ENCODE results near the gene ANKRD11.

The ANKRD11 gene

GRCh38 chr16:89237733-89238132 is 252.6 kb downstream of the ANKRD11 start:
- H3K4me3 ChIP-seq (ENCODE audit: low read depth, low read length), result no peak overlapping the region
- no peak for TF ChIP-seq CTCF (IDR thresholded peaks at IDR 0.05; ENCODE audit: borderline replicate concordance, insufficient read depth, low read depth, low read length)

GRCh38 chr16:89233678-89234490 is 256.5 kb downstream of the ANKRD11 start:
- no peak overlapping the region for H3K4me3 ChIP-seq (ENCODE audit: low read depth, low read length)
- no peak for TF ChIP-seq CTCF (IDR thresholded peaks at IDR 0.05; ENCODE audit: borderline replicate concordance, insufficient read depth, low read depth, low read length)

GRCh38 chr16:89232107-89232506 is 258.3 kb downstream of the ANKRD11 start:
- no peak overlapping the region for H3K4me3 ChIP-seq (ENCODE audit: low read depth, low read length)
- no peak for TF ChIP-seq CTCF (IDR thresholded peaks at IDR 0.05; ENCODE audit: borderline replicate concordance, insufficient read depth, low read depth, low read length)

- no peak overlapping the region for H3K4me3 ChIP-seq (ENCODE audit: low read depth, low read length)
- TF ChIP-seq CTCF (IDR thresholded peaks at IDR 0.05; ENCODE audit: borderline replicate concordance, insufficient read depth, low read depth, low read length), result no peak
Observed at GRCh38 chr16:89230255-89230654, 260.1 kb downstream of the ANKRD11 start.

- H3K4me3 ChIP-seq (ENCODE audit: low read depth, low read length), result no peak overlapping the region
- no peak for TF ChIP-seq CTCF (IDR thresholded peaks at IDR 0.05; ENCODE audit: borderline replicate concordance, insufficient read depth, low read depth, low read length)
Observed at GRCh38 chr16:89224665-89225064, 265.7 kb downstream of the ANKRD11 start.

- H3K4me3 ChIP-seq (ENCODE audit: low read depth, low read length), result no peak overlapping the region
- no peak for TF ChIP-seq CTCF (IDR thresholded peaks at IDR 0.05; ENCODE audit: borderline replicate concordance, insufficient read depth, low read depth, low read length)
Observed at GRCh38 chr16:89222931-89223330, 267.4 kb downstream of the ANKRD11 start.

GRCh38 chr16:89221604-89222003 is 268.8 kb downstream of the ANKRD11 start:
- TF ChIP-seq CTCF (IDR thresholded peaks at IDR 0.05; ENCODE audit: borderline replicate concordance, insufficient read depth, low read depth, low read length), result no peak
- no peak overlapping the region for H3K4me3 ChIP-seq (ENCODE audit: low read depth, low read length)
